K562 (cell line): Measurements from ENCODE around the gene USP49. TPM values are rescaled to one million over a fixed set of nuclear protein-coding genes. Genes with fewer than 3 reads are reported as not detected.

Source experiments
- ADNP ChIP-seq: fragments of 200-800 bp; sonication (Bioruptor generic); IDR thresholded peaks from 2 replicates; pipeline ENCODE4 v1.6.1; 2016; ENCODE audit warnings: missing genetic modification characterization, missing compliant biosample characterization
- BHLHE40 ChIP-seq: IDR thresholded peaks from 2 replicates; pipeline ENCODE4 v1.6.1; 2011; ENCODE audit warnings: low read length, improper control_type of control experiment
- CBX3 ChIP-seq, 2 experiments: IDR thresholded peaks; 1 replicate in 1 of 2; 2 replicates in 1 of 2; pipeline ENCODE4 v1.6.1; 2012; ENCODE audit warnings: inconsistent platforms in 2 of 2, low read length in 2 of 2, borderline replicate concordance in 1 of 2, control low read depth in 1 of 2
- DPF2 ChIP-seq: fragments of 450-650 bp; IDR thresholded peaks from 2 replicates; pipeline ENCODE4 v1.6.1; 2016
- ELF4 ChIP-seq: fragments of 450-650 bp; formaldehyde crosslinking; IDR thresholded peaks from 2 replicates; pipeline ENCODE4 v1.4.0; 2022; ENCODE audit warnings: missing genetic modification characterization
- ESRRB ChIP-seq: fragments of 250-450 bp; sonication (Bioruptor Pico); IDR thresholded peaks from 2 replicates; pipeline ENCODE4 v1.5.0; 2020; ENCODE audit warnings: mild to moderate bottlenecking, moderate library complexity, borderline replicate concordance
- EZH2 ChIP-seq: IDR thresholded peaks from 2 replicates; pipeline ENCODE4 v1.6.1; 2012; ENCODE audit warnings: low read depth, mild to moderate bottlenecking, inconsistent platforms, low read length, borderline replicate concordance
- GABPB2 ChIP-seq: fragments of 250-450 bp; sonication (Bioruptor Pico); conservative IDR thresholded peaks from 2 replicates; pipeline ENCODE4 v1.5.1; 2021; ENCODE audit warnings: mild to moderate bottlenecking
- HDAC1 ChIP-seq, 2 experiments: fragments of 450-650 bp; IDR thresholded peaks; 2 replicates each; pipeline ENCODE4 v1.6.1; 2016 to 2017; ENCODE audit warnings: inconsistent platforms in 1 of 2, mild to moderate bottlenecking in 1 of 2, moderate library complexity in 1 of 2
- NFIC ChIP-seq: fragments of 450-650 bp; IDR thresholded peaks from 2 replicates; pipeline ENCODE4 v1.6.1; 2017; ENCODE audit warnings: mild to moderate bottlenecking, inconsistent platforms
- SMARCE1 ChIP-seq: fragments of 450-650 bp; IDR thresholded peaks from 2 replicates; pipeline ENCODE4 v1.7.1; 2016; ENCODE audit warnings: mild to moderate bottlenecking
- STAG1 ChIP-seq: sonication (generic); formaldehyde crosslinking; IDR thresholded peaks from 2 replicates; pipeline ENCODE4 v1.5.0; 2020; ENCODE audit warnings: missing genetic modification reagents, borderline replicate concordance
- YBX1 ChIP-seq: fragments of 450-650 bp; IDR thresholded peaks from 2 replicates; pipeline ENCODE4 v1.7.1; 2016; ENCODE audit warnings: mild to moderate bottlenecking
- ZEB2 ChIP-seq: fragments of 450-650 bp; IDR thresholded peaks from 2 replicates; pipeline ENCODE4 v1.6.1; 2016
- ZNF224 ChIP-seq: sonication (generic); formaldehyde crosslinking; IDR thresholded peaks from 2 replicates; pipeline ENCODE4 v1.8.0; 2022; ENCODE audit warnings: mild to moderate bottlenecking, missing genetic modification reagents
- polyA plus RNA-seq, 8 experiments: library from polyadenylated mRNA; depleted of rRNA in 4 of 8; stranded (reverse) in 5 of 8; unstranded in 3 of 8; fragments of >200 nt; fragmentation: Nextera tagmentation in 2 of 8; fragmentation: Illumina TruSeq in 1 of 8; extraction: Ambion mirVana in 2 of 8; extraction: Trizol in 1 of 8; gene quantifications; 2 replicates each; pipeline versions ENCODE4 v1.2.1 to v1.2.3, GENCODE V29; 2011 to 2014; ENCODE audit warnings: inconsistent platforms in 1 of 8, missing spikeins in 1 of 8
- total RNA-seq, 7 experiments: library from RNA; depleted of rRNA in 6 of 7; stranded (reverse); fragments of >200 nt in 6 of 7; fragmentation: Illumina TruSeq in 2 of 7; extraction: Trizol in 2 of 7; gene quantifications; 2 replicates each; pipeline versions ENCODE4 v1.2.1 to v1.2.3, GENCODE V29; 2011 to 2021; ENCODE audit warnings: low replicate concordance in 1 of 7
- TF ChIP-seq, protein P1 (sequence below): fragments of 450-650 bp; IDR thresholded peaks from 2 replicates; pipeline ENCODE4 v1.6.1; 2014; ENCODE audit warnings: low read depth, mild to moderate bottlenecking, moderate library complexity, borderline replicate concordance
- TF ChIP-seq, protein P2 (sequence below): IDR thresholded peaks from 3 replicates; pipeline ENCODE4 v1.6.1; 2011; ENCODE audit warnings: borderline replicate concordance, mild to moderate bottlenecking, moderate library complexity; ENCODE audit not compliant: insufficient read length; ENCODE audit errors: extremely low read depth
- TF ChIP-seq, protein P3 (sequence below): fragments of 450-650 bp; IDR thresholded peaks from 2 replicates; pipeline ENCODE4 v1.7.0; 2016; ENCODE audit warnings: borderline replicate concordance

USP49 gene
- total and polyA plus RNA-seq, 9 of the 15 experiments (the other 6 are each of a cell fraction or from before 2014, with no cell fraction given) = 1.0 to 9.9 (median 6.5) TPM

DNA sequence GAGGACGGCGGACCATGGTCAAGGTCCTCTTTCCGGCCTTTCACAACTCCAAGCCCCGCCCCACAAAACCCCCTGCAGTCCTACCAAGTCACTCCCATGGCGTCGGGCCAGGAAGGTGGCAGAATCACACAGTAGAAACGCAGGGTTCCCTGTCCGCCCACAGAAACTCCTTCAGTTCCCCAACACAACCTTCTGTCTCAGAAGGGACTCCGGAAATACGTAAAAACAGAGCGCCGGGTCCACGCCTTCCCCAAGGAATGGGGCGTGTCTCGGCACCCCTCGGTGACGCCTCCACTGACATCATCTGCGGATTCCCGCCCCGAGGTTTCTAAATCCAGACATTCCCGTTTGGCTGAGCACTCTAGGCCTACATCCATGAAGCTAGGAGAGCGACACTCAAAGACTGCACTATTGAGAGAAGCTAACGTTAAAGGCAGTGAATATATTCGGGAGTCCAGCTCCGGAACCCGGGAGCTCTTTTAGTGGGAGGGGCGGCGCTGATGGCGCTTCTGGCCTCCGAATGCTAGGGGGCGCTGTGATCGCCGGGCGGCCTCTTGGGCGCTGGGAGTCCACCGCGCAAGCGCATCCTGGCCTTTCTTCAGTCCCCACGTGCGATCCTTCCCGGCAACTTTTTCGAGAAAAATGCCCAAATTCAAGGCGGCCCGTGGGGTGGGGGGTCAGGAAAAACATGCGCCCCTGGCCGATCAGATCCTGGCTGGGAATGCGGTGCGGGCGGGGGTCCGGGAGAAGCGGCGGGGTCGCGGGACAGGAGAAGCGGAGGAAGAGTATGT is 25.9 kb upstream of the USP49 start, which contains the start of the genes BYSL and MED20 (continued):
- TF ChIP-seq, protein P1, sequence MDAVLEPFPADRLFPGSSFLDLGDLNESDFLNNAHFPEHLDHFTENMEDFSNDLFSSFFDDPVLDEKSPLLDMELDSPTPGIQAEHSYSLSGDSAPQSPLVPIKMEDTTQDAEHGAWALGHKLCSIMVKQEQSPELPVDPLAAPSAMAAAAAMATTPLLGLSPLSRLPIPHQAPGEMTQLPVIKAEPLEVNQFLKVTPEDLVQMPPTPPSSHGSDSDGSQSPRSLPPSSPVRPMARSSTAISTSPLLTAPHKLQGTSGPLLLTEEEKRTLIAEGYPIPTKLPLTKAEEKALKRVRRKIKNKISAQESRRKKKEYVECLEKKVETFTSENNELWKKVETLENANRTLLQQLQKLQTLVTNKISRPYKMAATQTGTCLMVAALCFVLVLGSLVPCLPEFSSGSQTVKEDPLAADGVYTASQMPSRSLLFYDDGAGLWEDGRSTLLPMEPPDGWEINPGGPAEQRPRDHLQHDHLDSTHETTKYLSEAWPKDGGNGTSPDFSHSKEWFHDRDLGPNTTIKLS = peak; percentile 93
- peak; percentile 60 for TF ChIP-seq BHLHE40
- no peak for TF ChIP-seq ESRRB (CRISPR knock-in tag)
- peak; percentile 92 to 99; a peak in 3 of 4 replicates for TF ChIP-seq HDAC1 (IDR thresholded peaks at IDR 0.05)
- no peak for TF ChIP-seq STAG1 (CRISPR knock-in tag)
- TF ChIP-seq ELF4 (CRISPR knock-in tag) = no peak
- TF ChIP-seq GABPB2 = no peak
- TF ChIP-seq, protein P2, sequence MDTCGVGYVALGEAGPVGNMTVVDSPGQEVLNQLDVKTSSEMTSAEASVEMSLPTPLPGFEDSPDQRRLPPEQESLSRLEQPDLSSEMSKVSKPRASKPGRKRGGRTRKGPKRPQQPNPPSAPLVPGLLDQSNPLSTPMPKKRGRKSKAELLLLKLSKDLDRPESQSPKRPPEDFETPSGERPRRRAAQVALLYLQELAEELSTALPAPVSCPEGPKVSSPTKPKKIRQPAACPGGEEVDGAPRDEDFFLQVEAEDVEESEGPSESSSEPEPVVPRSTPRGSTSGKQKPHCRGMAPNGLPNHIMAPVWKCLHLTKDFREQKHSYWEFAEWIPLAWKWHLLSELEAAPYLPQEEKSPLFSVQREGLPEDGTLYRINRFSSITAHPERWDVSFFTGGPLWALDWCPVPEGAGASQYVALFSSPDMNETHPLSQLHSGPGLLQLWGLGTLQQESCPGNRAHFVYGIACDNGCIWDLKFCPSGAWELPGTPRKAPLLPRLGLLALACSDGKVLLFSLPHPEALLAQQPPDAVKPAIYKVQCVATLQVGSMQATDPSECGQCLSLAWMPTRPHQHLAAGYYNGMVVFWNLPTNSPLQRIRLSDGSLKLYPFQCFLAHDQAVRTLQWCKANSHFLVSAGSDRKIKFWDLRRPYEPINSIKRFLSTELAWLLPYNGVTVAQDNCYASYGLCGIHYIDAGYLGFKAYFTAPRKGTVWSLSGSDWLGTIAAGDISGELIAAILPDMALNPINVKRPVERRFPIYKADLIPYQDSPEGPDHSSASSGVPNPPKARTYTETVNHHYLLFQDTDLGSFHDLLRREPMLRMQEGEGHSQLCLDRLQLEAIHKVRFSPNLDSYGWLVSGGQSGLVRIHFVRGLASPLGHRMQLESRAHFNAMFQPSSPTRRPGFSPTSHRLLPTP = no peak
- TF ChIP-seq SMARCE1 = no peak
- 0 out of 2 replicates have a peak, but pooled peaks have one; percentile 13 for TF ChIP-seq DPF2
- TF ChIP-seq ZEB2 = no peak
- TF ChIP-seq YBX1 = no peak
- TF ChIP-seq ZNF224 (CRISPR knock-in tag) = no peak
- TF ChIP-seq NFIC = peak; percentile 96
- TF ChIP-seq, protein P3, sequence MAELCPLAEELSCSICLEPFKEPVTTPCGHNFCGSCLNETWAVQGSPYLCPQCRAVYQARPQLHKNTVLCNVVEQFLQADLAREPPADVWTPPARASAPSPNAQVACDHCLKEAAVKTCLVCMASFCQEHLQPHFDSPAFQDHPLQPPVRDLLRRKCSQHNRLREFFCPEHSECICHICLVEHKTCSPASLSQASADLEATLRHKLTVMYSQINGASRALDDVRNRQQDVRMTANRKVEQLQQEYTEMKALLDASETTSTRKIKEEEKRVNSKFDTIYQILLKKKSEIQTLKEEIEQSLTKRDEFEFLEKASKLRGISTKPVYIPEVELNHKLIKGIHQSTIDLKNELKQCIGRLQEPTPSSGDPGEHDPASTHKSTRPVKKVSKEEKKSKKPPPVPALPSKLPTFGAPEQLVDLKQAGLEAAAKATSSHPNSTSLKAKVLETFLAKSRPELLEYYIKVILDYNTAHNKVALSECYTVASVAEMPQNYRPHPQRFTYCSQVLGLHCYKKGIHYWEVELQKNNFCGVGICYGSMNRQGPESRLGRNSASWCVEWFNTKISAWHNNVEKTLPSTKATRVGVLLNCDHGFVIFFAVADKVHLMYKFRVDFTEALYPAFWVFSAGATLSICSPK = no peak
- peak in 1 of 2 experiments; percentile 11; a peak in 1 of 3 replicates for TF ChIP-seq CBX3 (IDR thresholded peaks at IDR 0.05; ENCODE audit: borderline replicate concordance in 1 of 2, low read length in 2 of 2)
- TF ChIP-seq EZH2 = no peak
- no peak for TF ChIP-seq ADNP (tag)
